Central memory CD8-positive, alpha-beta T cell (primary cell): ENCODE measurements around the gene PCDH9.

ENCODE experiments used
- ATAC-seq: fragments of 150-1000 bp; cut with Tn5 transposase; replicated peaks from 2 replicates; pipeline ENCODE4 v1.10.0; 2022; ENCODE audit warnings: mild to moderate bottlenecking, moderate FRiP score, moderate number of reproducible peaks; ENCODE audit not compliant: poor library complexity, severe bottlenecking; ENCODE audit errors: extremely low read depth
- DNase-seq, 2 donors: peaks; one replicate each; pipeline ENCODE4 v3.0.0; 2021; ENCODE audit warnings: low spot score in 2 of 2
- H3K27ac Mint-ChIP-seq: one replicate; pipeline ENCODE4 v1.8.0; 2022; ENCODE audit warnings: low read depth, mild to moderate bottlenecking, moderate library complexity, mixed read lengths
- H3K27me3 Mint-ChIP-seq: one replicate; pipeline ENCODE4 v1.8.0; 2022; ENCODE audit warnings: mixed read lengths
- H3K36me3 Mint-ChIP-seq: one replicate; pipeline ENCODE4 v1.8.0; 2022; ENCODE audit warnings: mild to moderate bottlenecking, moderate library complexity, mixed read lengths; ENCODE audit not compliant: insufficient read depth
- H3K4me1 Mint-ChIP-seq: one replicate; pipeline ENCODE4 v1.8.0; 2022; ENCODE audit warnings: mixed read lengths
- H3K4me3 Mint-ChIP-seq: one replicate; pipeline ENCODE4 v1.8.0; 2022; ENCODE audit warnings: mild to moderate bottlenecking, moderate library complexity, mixed read lengths
- H3K9me3 Mint-ChIP-seq: one replicate; pipeline ENCODE4 v1.8.0; 2022; ENCODE audit warnings: mixed read lengths

PCDH9 gene

GRCh38 chr13:66489586-66489985 is 740.5 kb downstream of the PCDH9 start:
- DNase-seq (no peak), ATAC-seq (no peak)
- peaks cover 15% of the 10 kb centered on the region for H3K9me3 Mint-ChIP-seq
- no peaks in the 10 kb centered on the region for H3K27me3 Mint-ChIP-seq
- no peaks in the 10 kb centered on the region for H3K4me1 Mint-ChIP-seq
- no peak overlapping the region for H3K4me3 Mint-ChIP-seq
- H3K27ac Mint-ChIP-seq: no peak overlapping the region
- H3K36me3 Mint-ChIP-seq: no peaks in the 10 kb centered on the region

- DNase-seq: no peak
- no peaks in the 10 kb centered on the region for H3K36me3 Mint-ChIP-seq
- H3K27ac Mint-ChIP-seq: no peak overlapping the region
- H3K4me1 Mint-ChIP-seq: no peaks in the 10 kb centered on the region
- peaks cover 11% of the 10 kb centered on the region for H3K9me3 Mint-ChIP-seq
- no peaks in the 10 kb centered on the region for H3K27me3 Mint-ChIP-seq
- ATAC-seq: no peak
- H3K4me3 Mint-ChIP-seq: no peak overlapping the region
These were observed 741.0 kb downstream of the PCDH9 start for GRCh38 chr13:66489172-66489571.

GRCh38 chr13:66483712-66484111 is 746.4 kb downstream of the PCDH9 start:
- Mint-ChIP-seq H3K4me3 (no peak overlapping the region), H3K27ac (no peak overlapping the region), H3K4me1 (no peaks in the 10 kb centered on the region), H3K27me3 (no peaks in the 10 kb centered on the region), H3K9me3 (peaks cover 11% of the 10 kb centered on the region), H3K36me3 (no peaks in the 10 kb centered on the region)
- DNase-seq (no peak), ATAC-seq (no peak)

GRCh38 chr13:66482836-66483235 is 747.3 kb downstream of the PCDH9 start:
- Mint-ChIP-seq H3K27ac (no peak overlapping the region), H3K36me3 (no peaks in the 10 kb centered on the region), H3K9me3 (peaks cover 7% of the 10 kb centered on the region), H3K27me3 (no peaks in the 10 kb centered on the region), H3K4me1 (no peaks in the 10 kb centered on the region), H3K4me3 (no peak overlapping the region)
- DNase-seq: no peak
- ATAC-seq: no peak

GRCh38 chr13:66477816-66478215 is 752.3 kb downstream of the PCDH9 start:
- DNase-seq (no peak), ATAC-seq (no peak)
- no peaks in the 10 kb centered on the region for H3K27me3 Mint-ChIP-seq
- H3K9me3 Mint-ChIP-seq: peaks cover 14% of the 10 kb centered on the region
- no peak overlapping the region for H3K4me3 Mint-ChIP-seq
- no peaks in the 10 kb centered on the region for H3K36me3 Mint-ChIP-seq
- H3K27ac Mint-ChIP-seq: no peak overlapping the region
- H3K4me1 Mint-ChIP-seq: no peaks in the 10 kb centered on the region

- no peak overlapping the region for H3K27ac Mint-ChIP-seq
- H3K27me3 Mint-ChIP-seq: no peaks in the 10 kb centered on the region
- no peaks in the 10 kb centered on the region for H3K36me3 Mint-ChIP-seq
- DNase-seq: no peak
- peaks cover 9% of the 10 kb centered on the region for H3K9me3 Mint-ChIP-seq
- no peak for ATAC-seq
- no peaks in the 10 kb centered on the region for H3K4me1 Mint-ChIP-seq
- no peak overlapping the region for H3K4me3 Mint-ChIP-seq
These were observed 755.1 kb downstream of the PCDH9 start for GRCh38 chr13:66475061-66475460.

- DNase-seq (no peak), ATAC-seq (no peak)
- H3K27ac Mint-ChIP-seq: no peak overlapping the region
- no peaks in the 10 kb centered on the region for H3K27me3 Mint-ChIP-seq
- H3K36me3 Mint-ChIP-seq: no peaks in the 10 kb centered on the region
- no peaks in the 10 kb centered on the region for H3K4me1 Mint-ChIP-seq
- no peak overlapping the region for H3K4me3 Mint-ChIP-seq
- peaks cover 19% of the 10 kb centered on the region for H3K9me3 Mint-ChIP-seq
These were observed 760.4 kb downstream of the PCDH9 start for GRCh38 chr13:66469745-66470144.

- ATAC-seq (no peak), DNase-seq (no peak)
- H3K4me3 Mint-ChIP-seq: no peak overlapping the region
These were observed 761.5 kb downstream of the PCDH9 start for GRCh38 chr13:66468656-66469055.

GRCh38 chr13:66462187-66462586 is 767.9 kb downstream of the PCDH9 start:
- no peak for DNase-seq
- H3K4me1 Mint-ChIP-seq: no peaks in the 10 kb centered on the region
- H3K27ac Mint-ChIP-seq: no peak overlapping the region
- no peaks in the 10 kb centered on the region for H3K36me3 Mint-ChIP-seq
- H3K4me3 Mint-ChIP-seq: no peak overlapping the region
- H3K9me3 Mint-ChIP-seq: peaks cover 25% of the 10 kb centered on the region
- no peak for ATAC-seq
- no peaks in the 10 kb centered on the region for H3K27me3 Mint-ChIP-seq

More at GRCh38 chr13:66468656-66469055, 761.5 kb downstream of the PCDH9 start:
- Mint-ChIP-seq H3K36me3 (no peaks in the 10 kb centered on the region), H3K4me1 (no peaks in the 10 kb centered on the region), H3K27me3 (no peaks in the 10 kb centered on the region), H3K9me3 (peaks cover 19% of the 10 kb centered on the region), H3K27ac (no peak overlapping the region)

GRCh38 chr13:66461021-66461420 is 769.1 kb downstream of the PCDH9 start:
- no peak for ATAC-seq
- H3K9me3 Mint-ChIP-seq: peaks cover 30% of the 10 kb centered on the region
- no peaks in the 10 kb centered on the region for H3K27me3 Mint-ChIP-seq
- H3K36me3 Mint-ChIP-seq: no peaks in the 10 kb centered on the region
- H3K4me1 Mint-ChIP-seq: no peaks in the 10 kb centered on the region
- no peak overlapping the region for H3K27ac Mint-ChIP-seq
- no peak for DNase-seq
- no peak overlapping the region for H3K4me3 Mint-ChIP-seq

- Mint-ChIP-seq H3K27me3 (no peaks in the 10 kb centered on the region), H3K4me3 (no peak overlapping the region), H3K36me3 (no peaks in the 10 kb centered on the region), H3K9me3 (peaks cover 30% of the 10 kb centered on the region), H3K4me1 (no peaks in the 10 kb centered on the region), H3K27ac (no peak overlapping the region)
- ATAC-seq: no peak
- DNase-seq: no peak
These were observed 770.5 kb downstream of the PCDH9 start for GRCh38 chr13:66459634-66460033.

GRCh38 chr13:66459143-66459542 is 771.0 kb downstream of the PCDH9 start:
- DNase-seq (no peak), ATAC-seq (no peak)
- Mint-ChIP-seq H3K27me3 (no peaks in the 10 kb centered on the region), H3K4me1 (no peaks in the 10 kb centered on the region), H3K9me3 (peaks cover 30% of the 10 kb centered on the region), H3K4me3 (no peak overlapping the region), H3K36me3 (no peaks in the 10 kb centered on the region), H3K27ac (no peak overlapping the region)

GRCh38 chr13:66446413-66446812 is 783.7 kb downstream of the PCDH9 start:
- peaks cover 5% of the 10 kb centered on the region for H3K9me3 Mint-ChIP-seq

GRCh38 chr13:66443926-66444325 is 786.2 kb downstream of the PCDH9 start:
- peaks cover 5% of the 10 kb centered on the region for H3K9me3 Mint-ChIP-seq
- ATAC-seq (no peak), DNase-seq (no peak)
- no peak overlapping the region for H3K4me3 Mint-ChIP-seq
- H3K4me1 Mint-ChIP-seq: no peaks in the 10 kb centered on the region
- no peaks in the 10 kb centered on the region for H3K27me3 Mint-ChIP-seq
- no peak overlapping the region for H3K27ac Mint-ChIP-seq
- H3K36me3 Mint-ChIP-seq: no peaks in the 10 kb centered on the region

More at GRCh38 chr13:66446413-66446812, 783.7 kb downstream of the PCDH9 start:
- H3K27ac Mint-ChIP-seq: no peak overlapping the region
- no peaks in the 10 kb centered on the region for H3K4me1 Mint-ChIP-seq
- H3K36me3 Mint-ChIP-seq: no peaks in the 10 kb centered on the region
- no peak for ATAC-seq
- H3K4me3 Mint-ChIP-seq: no peak overlapping the region
- no peaks in the 10 kb centered on the region for H3K27me3 Mint-ChIP-seq
- DNase-seq: no peak
